SK-N-SH treated with all-trans-retinoic acid at 6 μM for 48 hours (cell line): ENCODE data around the gene TBC1D16.

Experiments used
- ARNTL ChIP-seq: fragments of 450-650 bp; formaldehyde crosslinking; IDR thresholded peaks from 2 replicates; pipeline ENCODE4 v1.5.0; 2020; ENCODE audit warnings: low read depth, mild to moderate bottlenecking, moderate library complexity, borderline replicate concordance
- BACH2 ChIP-seq: fragments of 250-450 bp; sonication (Bioruptor Pico); IDR thresholded peaks from 2 replicates; pipeline ENCODE4 v1.9.0; 2021; ENCODE audit warnings: mild to moderate bottlenecking, borderline replicate concordance
- GLIS3 ChIP-seq: fragments of 250-450 bp; sonication (Bioruptor Pico); IDR thresholded peaks from 2 replicates; pipeline ENCODE4 v1.5.0; 2020; ENCODE audit warnings: mild to moderate bottlenecking, moderate library complexity
- ISL1 ChIP-seq: fragments of 250-450 bp; sonication (Bioruptor Pico); IDR thresholded peaks from 2 replicates; pipeline ENCODE4 v2.1.2; 2022; ENCODE audit warnings: mild to moderate bottlenecking, moderate library complexity
- OSR1 ChIP-seq: fragments of 250-450 bp; sonication (Bioruptor Pico); IDR thresholded peaks from 2 replicates; pipeline ENCODE4 v1.8.0; 2022; ENCODE audit warnings: moderate library complexity, mild to moderate bottlenecking, inconsistent platforms
- RARB ChIP-seq: fragments of 250-450 bp; sonication (Bioruptor Pico); IDR thresholded peaks from 2 replicates; pipeline ENCODE4 v1.8.0; 2021; ENCODE audit warnings: mild to moderate bottlenecking, moderate library complexity
- TCF4 ChIP-seq: fragments of 250-450 bp; sonication (Bioruptor Pico); IDR thresholded peaks from 2 replicates; pipeline ENCODE4 v1.8.0; 2021; ENCODE audit warnings: mild to moderate bottlenecking, moderate library complexity, borderline replicate concordance
- TOX ChIP-seq: fragments of 250-450 bp; sonication (Bioruptor Pico); IDR thresholded peaks from 2 replicates; pipeline ENCODE4 v1.8.0; 2021; ENCODE audit warnings: mild to moderate bottlenecking, moderate library complexity, borderline replicate concordance
- ZFP3 ChIP-seq: fragments of 250-450 bp; sonication (Bioruptor Pico); IDR thresholded peaks from 2 replicates; pipeline ENCODE4 v1.5.0; 2020; ENCODE audit warnings: mild to moderate bottlenecking, moderate library complexity
- ZFP30 ChIP-seq: fragments of 450-650 bp; formaldehyde crosslinking; IDR thresholded peaks from 2 replicates; pipeline ENCODE4 v1.5.0; 2022; ENCODE audit warnings: mild to moderate bottlenecking, moderate library complexity
- ZNF8 ChIP-seq: fragments of 450-650 bp; formaldehyde crosslinking; IDR thresholded peaks from 2 replicates; pipeline ENCODE4 v1.5.0; 2020; ENCODE audit warnings: mild to moderate bottlenecking, moderate library complexity
- TF ChIP-seq, protein P1 (sequence below): fragments of 250-450 bp; sonication (Bioruptor Pico); IDR thresholded peaks from 2 replicates; pipeline ENCODE4 v1.5.1; 2020; ENCODE audit warnings: low read depth, mild to moderate bottlenecking, moderate library complexity
- TF ChIP-seq, protein P2 (sequence below): fragments of 250-450 bp; sonication (Bioruptor Pico); IDR thresholded peaks from 2 replicates; pipeline ENCODE4 v1.8.0; 2020; ENCODE audit warnings: mild to moderate bottlenecking, moderate library complexity, borderline replicate concordance

DNA sequence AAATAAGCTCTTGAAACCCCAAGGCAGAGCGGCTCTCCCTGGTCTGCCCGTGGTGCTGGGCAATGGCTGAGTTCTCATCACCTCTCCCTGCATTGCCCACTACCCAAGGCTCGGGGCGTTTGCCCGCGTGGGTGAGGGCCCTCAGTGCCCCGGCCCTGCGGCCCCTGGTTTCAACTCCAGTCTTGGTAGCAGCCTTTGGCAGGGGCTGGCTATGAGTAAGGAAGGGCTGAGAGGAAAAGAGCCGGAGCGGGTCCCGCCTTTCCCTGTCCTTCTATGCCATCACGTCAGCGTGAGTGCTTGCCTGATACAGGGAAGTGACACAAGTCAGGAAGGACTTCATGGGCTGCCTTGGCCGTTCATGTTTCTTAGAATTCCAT lies 124.7 kb downstream of the TBC1D16 start:
- TF ChIP-seq GLIS3 (CRISPR knock-in tag) (no peak), ARNTL (CRISPR knock-in tag) (no peak), RARB (CRISPR knock-in tag) (no peak), TOX (CRISPR knock-in tag) (no peak), OSR1 (CRISPR knock-in tag) (no peak), ISL1 (CRISPR knock-in tag) (no peak), ZFP3 (CRISPR knock-in tag) (no peak), ZFP30 (CRISPR knock-in tag) (no peak), TCF4 (CRISPR knock-in tag) (no peak), ZNF8 (CRISPR knock-in tag) (no peak), BACH2 (CRISPR knock-in tag) (no peak)
- TF ChIP-seq, protein P1, sequence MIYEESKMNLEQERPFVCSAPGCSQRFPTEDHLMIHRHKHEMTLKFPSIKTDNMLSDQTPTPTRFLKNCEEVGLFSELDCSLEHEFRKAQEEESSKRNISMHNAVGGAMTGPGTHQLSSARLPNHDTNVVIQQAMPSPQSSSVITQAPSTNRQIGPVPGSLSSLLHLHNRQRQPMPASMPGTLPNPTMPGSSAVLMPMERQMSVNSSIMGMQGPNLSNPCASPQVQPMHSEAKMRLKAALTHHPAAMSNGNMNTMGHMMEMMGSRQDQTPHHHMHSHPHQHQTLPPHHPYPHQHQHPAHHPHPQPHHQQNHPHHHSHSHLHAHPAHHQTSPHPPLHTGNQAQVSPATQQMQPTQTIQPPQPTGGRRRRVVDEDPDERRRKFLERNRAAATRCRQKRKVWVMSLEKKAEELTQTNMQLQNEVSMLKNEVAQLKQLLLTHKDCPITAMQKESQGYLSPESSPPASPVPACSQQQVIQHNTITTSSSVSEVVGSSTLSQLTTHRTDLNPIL (CRISPR knock-in tag): no peak
- TF ChIP-seq, protein P2, sequence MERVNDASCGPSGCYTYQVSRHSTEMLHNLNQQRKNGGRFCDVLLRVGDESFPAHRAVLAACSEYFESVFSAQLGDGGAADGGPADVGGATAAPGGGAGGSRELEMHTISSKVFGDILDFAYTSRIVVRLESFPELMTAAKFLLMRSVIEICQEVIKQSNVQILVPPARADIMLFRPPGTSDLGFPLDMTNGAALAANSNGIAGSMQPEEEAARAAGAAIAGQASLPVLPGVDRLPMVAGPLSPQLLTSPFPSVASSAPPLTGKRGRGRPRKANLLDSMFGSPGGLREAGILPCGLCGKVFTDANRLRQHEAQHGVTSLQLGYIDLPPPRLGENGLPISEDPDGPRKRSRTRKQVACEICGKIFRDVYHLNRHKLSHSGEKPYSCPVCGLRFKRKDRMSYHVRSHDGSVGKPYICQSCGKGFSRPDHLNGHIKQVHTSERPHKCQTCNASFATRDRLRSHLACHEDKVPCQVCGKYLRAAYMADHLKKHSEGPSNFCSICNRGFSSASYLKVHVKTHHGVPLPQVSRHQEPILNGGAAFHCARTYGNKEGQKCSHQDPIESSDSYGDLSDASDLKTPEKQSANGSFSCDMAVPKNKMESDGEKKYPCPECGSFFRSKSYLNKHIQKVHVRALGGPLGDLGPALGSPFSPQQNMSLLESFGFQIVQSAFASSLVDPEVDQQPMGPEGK (CRISPR knock-in tag): no peak
